Urothelium cell line (cell line): ENCODE measurements around the gene RBM6.
"Not testable (repeated sequence)": the region's sequence is repeated elsewhere in the genome, so short reads cannot be mapped to it uniquely, and the experiment has no call there.

ENCODE experiments used
- DNase-seq: peaks from one replicate; pipeline ENCODE4 v3.0.0; 2011; ENCODE audit warnings: low spot score, mixed read lengths
- FAIRE-seq: peaks from 2 replicates; lab custom pipeline; 2011; peaks lifted over from hg19 to GRCh38; lab: Jason Lieb, UNC

Gene RBM6, protein sequence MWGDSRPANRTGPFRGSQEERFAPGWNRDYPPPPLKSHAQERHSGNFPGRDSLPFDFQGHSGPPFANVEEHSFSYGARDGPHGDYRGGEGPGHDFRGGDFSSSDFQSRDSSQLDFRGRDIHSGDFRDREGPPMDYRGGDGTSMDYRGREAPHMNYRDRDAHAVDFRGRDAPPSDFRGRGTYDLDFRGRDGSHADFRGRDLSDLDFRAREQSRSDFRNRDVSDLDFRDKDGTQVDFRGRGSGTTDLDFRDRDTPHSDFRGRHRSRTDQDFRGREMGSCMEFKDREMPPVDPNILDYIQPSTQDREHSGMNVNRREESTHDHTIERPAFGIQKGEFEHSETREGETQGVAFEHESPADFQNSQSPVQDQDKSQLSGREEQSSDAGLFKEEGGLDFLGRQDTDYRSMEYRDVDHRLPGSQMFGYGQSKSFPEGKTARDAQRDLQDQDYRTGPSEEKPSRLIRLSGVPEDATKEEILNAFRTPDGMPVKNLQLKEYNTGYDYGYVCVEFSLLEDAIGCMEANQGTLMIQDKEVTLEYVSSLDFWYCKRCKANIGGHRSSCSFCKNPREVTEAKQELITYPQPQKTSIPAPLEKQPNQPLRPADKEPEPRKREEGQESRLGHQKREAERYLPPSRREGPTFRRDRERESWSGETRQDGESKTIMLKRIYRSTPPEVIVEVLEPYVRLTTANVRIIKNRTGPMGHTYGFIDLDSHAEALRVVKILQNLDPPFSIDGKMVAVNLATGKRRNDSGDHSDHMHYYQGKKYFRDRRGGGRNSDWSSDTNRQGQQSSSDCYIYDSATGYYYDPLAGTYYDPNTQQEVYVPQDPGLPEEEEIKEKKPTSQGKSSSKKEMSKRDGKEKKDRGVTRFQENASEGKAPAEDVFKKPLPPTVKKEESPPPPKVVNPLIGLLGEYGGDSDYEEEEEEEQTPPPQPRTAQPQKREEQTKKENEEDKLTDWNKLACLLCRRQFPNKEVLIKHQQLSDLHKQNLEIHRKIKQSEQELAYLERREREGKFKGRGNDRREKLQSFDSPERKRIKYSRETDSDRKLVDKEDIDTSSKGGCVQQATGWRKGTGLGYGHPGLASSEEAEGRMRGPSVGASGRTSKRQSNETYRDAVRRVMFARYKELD

DNA sequence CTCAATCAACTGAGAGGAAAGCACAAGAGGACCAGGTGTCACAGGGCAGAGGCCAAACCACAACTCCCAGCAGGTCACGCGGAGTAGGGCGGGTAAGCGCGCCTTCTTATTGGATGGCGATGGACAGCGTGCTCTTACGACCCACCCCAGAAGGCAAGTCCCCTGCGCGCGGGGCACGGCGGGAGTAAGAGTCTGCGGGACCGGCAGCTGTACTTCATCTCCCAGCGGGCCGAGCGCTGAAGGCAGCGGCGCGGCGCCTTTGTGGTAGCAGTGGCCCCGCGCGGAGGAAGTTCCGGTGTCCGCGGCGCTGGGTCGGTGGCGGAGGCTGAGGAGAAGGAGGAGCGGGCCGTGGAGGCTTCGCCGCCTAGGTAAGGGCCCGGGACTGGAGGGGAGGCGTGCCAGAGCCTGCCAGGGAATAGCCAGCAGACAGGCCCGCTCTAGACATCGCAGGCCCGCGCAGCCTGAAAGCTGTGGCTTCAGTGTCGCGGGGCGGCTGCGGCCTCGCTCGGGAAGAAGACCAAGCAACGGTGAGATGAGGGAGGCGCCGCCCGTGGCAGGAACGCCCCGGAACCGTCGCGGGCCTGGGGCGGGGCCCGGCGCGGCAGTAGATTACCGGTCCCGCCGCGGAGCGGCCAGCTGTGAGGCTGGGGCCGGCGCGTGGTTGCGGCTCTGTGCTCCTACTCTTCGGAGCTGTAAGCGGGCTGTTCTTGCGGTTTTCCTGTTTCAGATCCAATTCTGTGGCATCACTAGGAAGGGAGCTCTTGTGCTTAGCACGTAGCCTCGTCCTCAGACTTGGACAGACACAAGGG lies at the start of gene RBM6:
Gene RBM6, plus strand, starts transcription at position 293 of the 809 bp plus-strand sequence. CDS start 22,492 bp downstream, outside the sequence.
- FAIRE-seq (peak; percentile 85), DNase-seq (peak; percentile 99)

- DNase-seq (no peak), FAIRE-seq (no peak)
Observed at GRCh38 chr3:49895791-49896190, 44.2 kb upstream of the RBM6 start.

GRCh38 chr3:49896345-49896744 lies 43.6 kb upstream of the RBM6 start:
- FAIRE-seq (no peak), DNase-seq (no peak)

- FAIRE-seq (no peak), DNase-seq (no peak)
Observed at GRCh38 chr3:49898991-49899390, 41.0 kb upstream of the RBM6 start.

- DNase-seq: no peak
- no peak for FAIRE-seq
Observed at GRCh38 chr3:49899815-49900214, 40.1 kb upstream of the RBM6 start.

DNA sequence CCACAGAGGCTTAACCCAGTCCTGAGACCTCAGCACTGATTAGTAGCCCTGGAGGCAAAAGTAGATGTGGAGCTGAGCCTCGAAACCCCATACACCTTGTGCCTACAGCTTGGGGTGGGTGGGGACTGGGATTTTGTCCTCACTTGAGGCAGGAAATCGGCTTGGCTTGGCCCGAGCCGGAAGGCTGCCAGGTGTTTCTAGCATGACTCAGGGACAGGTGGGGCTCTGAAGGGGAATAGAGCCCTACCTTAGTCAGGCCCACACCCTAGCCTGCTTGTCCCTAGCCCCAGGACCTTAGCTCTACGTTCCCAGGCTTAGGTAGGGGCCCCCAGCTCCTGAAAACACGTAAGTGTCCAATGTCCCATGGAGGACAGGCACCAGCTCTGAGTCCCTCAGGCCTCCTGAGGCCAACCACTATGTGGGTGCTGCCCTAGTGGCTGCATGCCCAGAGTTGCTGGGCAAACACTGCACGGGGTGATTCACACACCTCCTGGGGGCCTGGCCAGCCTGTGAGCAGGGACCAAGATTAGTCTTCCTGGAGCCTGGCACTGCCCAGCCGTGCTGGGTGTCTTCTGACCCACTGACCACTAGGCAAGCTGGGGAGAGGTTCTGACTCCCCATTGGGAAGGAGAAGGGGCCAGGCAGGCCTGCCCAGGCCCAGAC lies 39.3 kb upstream of the RBM6 start:
- FAIRE-seq (no peak), DNase-seq (peak; percentile 88)

- no peak for FAIRE-seq
- no peak for DNase-seq
Observed at GRCh38 chr3:49901366-49902339, 38.3 kb upstream of the RBM6 start.

DNA sequence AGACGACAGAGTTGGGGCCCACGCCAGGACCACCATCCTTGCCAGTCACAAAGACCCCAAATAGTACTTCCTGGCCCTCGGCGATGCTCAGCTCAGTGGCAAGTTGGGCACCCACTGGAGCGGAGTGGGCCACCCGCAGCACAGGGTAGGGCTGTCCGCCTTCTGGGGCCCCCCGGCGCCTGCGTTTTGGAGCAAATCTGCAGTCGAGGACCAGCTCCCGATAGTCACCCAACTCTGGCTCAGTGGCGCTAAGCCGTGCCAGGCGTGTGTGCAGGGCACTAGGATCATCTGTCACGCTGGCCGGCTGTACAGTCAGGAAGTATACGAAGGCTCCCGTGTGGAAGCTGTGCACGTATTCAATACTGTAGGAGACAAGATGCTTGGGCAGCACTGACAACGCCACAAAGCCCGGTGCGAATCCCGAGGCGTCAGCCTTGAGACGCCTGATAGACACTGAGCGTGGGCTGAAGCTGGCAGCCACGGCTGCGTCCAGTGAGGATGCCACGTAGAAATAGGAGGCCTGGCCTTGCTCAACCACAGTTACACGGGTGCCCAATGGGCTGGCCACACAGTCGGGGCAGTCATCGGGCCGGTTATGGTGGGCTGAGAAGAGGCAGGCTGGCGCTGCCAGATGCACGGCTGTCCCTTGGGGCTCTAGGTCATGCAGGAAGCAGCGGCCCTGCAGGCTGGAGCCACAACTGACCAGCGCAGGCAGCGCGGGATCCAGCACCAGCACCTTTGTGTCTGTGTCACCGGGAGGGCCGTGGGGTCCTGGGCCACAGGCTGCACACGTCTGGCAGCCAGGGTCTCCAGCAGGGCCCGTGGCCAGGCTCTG lies 37.2 kb upstream of the RBM6 start:
- DNase-seq (no peak), FAIRE-seq (no peak)

DNA sequence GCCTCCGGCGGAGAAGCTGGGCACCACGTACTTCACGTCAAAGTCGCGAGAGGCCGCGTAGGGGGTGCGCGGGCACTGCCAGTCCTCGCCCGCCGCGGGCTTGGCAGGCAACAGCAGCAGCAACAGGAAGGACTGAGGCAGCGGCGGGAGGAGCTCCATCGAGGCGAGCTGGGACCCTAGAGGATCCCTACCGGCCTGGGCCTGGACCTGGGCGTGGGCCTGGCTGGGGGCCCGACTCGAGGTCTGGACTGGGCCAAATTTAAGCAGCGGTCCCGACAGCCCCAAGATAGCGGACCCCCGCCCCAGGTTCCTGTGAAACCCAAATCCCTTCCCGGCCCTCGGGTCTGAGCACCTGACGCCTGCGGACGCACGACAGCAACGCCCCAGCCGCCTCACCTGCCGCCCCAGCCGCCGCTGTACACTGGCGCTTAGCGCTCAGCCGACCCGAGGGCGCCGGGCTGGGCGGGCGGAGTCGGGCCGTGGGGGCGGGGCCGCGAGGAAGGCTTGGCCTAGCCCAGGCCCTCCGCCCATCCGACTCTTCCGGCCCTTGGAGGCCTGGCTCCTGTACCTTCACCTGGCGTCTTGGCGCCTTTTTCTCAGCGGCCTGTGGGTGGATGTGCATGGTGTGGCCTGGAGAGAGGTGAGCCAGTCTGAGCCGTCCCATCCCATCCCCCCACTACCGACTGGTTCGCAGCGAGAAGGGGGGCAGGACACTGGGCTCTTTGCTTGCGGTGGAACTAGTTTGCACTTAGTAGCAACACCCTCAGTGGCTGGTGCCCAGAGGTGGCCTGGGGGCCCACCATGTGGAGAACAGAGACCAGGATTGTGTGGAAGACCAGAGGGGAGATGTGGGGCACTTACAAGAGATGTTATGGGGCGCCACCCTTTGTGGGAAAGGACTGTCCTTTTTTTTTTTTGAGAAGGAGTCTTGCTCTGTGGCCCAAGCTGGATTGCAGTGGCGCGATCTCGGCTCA lies 36.2 kb upstream of the RBM6 start, which contains the start of gene MST1R:
Gene MST1R, minus strand, starts transcription at position 423 of the 974 bp plus-strand sequence. Its CDS starts 264 bp downstream, at position 159.
- DNase-seq (no peak), FAIRE-seq (no peak)

GRCh38 chr3:49904448-49904847 lies 35.5 kb upstream of the RBM6 start:
- not testable (repeated sequence) for DNase-seq, FAIRE-seq

GRCh38 chr3:49906073-49906743 lies 33.7 kb upstream of the RBM6 start:
- DNase-seq (peak; percentile 78), FAIRE-seq (no peak)

GRCh38 chr3:49908373-49909199 lies 31.4 kb upstream of the RBM6 start:
- FAIRE-seq: no peak
- no peak for DNase-seq

DNA sequence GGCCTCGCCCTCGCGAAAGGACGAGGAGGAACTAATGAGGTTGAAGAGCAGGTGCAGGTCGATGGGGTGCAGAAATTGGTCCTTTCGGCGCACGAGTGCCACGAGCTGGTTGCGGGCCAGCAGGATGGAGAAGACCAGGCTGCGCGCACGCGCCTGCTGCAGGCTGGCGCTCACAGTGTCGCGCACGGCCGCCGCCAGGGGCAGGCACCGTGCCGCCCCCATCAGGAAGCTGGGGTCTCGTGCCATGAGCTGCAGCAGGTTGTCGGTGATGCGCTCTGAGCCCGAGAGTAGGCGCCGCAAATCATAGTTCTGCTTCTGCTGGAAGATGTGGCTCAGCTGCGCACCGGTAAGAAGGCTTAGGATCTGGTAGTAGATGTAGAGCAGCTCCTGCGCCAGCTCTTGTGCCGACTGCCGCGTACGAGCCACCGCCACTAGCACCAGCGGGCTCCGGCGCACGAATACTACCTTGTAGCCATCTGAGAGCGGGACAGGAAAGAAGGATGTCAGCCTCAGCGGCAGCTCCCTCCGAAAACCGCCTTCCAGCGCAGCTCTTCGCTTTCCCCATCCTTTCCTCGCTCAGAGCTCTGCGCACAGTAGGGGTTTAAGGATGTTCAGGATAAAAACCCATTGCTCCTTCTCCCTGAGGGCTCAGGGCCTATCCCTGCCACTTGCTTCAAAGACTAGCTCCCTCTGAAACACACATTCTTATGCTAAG lies 29.4 kb upstream of the RBM6 start:
- no peak for DNase-seq
- no peak for FAIRE-seq

- FAIRE-seq: no peak
Observed at GRCh38 chr3:49911124-49911420, 28.9 kb upstream of the RBM6 start.

GRCh38 chr3:49911611-49912010 lies 28.3 kb upstream of the RBM6 start:
- FAIRE-seq (no peak), DNase-seq (no peak)

More at GRCh38 chr3:49911124-49911420, 28.9 kb upstream of the RBM6 start:
- no peak for DNase-seq
